RWPE2 (cell line): Measurements from ENCODE around the gene GTPBP3.
A peak's percentile ranks its signal among the peaks of the same experiment; 100 is the strongest.

Experiments
- ATAC-seq: fragments of 200-7000 bp; cut with Tn5 transposase; 3 replicates; pipeline ENCODE4 v1.9.1; 2021; ENCODE audit warnings: low read depth
- DNase-seq: peaks from one replicate; pipeline ENCODE4 v3.0.0-alpha.2; 2020; ENCODE audit warnings: low spot score
- H3K27ac ChIP-seq: fragments of 450-650 bp; 2 replicates; pipeline ENCODE4 v1.5.1; 2017; ENCODE audit warnings: mild to moderate bottlenecking; ENCODE audit not compliant: poor library complexity, severe bottlenecking
- H3K27me3 ChIP-seq: fragments of 250-450 bp; sonication (Bioruptor Pico); 2 replicates; pipeline ENCODE4 v1.5.1; 2021; ENCODE audit warnings: mild to moderate bottlenecking, moderate library complexity; ENCODE audit not compliant: insufficient read depth, poor library complexity, severe bottlenecking
- H3K36me3 ChIP-seq: fragments of 250-450 bp; sonication (Bioruptor Pico); 2 replicates; pipeline ENCODE4 v1.5.1; 2020; ENCODE audit warnings: low read depth, mild to moderate bottlenecking, moderate library complexity
- H3K4me1 ChIP-seq: fragments of 250-450 bp; sonication (Bioruptor Pico); 2 replicates; pipeline ENCODE4 v1.5.1; 2021; ENCODE audit warnings: mild to moderate bottlenecking, moderate library complexity; ENCODE audit not compliant: insufficient read depth, poor library complexity, severe bottlenecking
- H3K4me3 ChIP-seq: fragments of 250-450 bp; sonication (Bioruptor Pico); 2 replicates; pipeline ENCODE4 v1.5.1; 2021; ENCODE audit warnings: mild to moderate bottlenecking, moderate library complexity; ENCODE audit not compliant: severe bottlenecking
- H3K9me3 ChIP-seq: fragments of 250-450 bp; sonication (Bioruptor Pico); 2 replicates; pipeline ENCODE4 v1.5.1; 2021; ENCODE audit warnings: mild to moderate bottlenecking, moderate library complexity; ENCODE audit not compliant: severe bottlenecking
- CTCF ChIP-seq: fragments of 450-650 bp; IDR thresholded peaks from one replicate; pipeline ENCODE4 v1.5.1; 2017; ENCODE audit warnings: mild to moderate bottlenecking, moderate library complexity; ENCODE audit not compliant: poor library complexity, severe bottlenecking

Gene GTPBP3

GRCh38 chr19:17324357-17325114 is 12.8 kb upstream of the GTPBP3 start:
- H3K4me1 ChIP-seq = peaks cover 13% of the 10 kb centered on the region
- no peaks in the 10 kb centered on the region for H3K27me3 ChIP-seq
- ATAC-seq (no peak), DNase-seq (no peak)
- TF ChIP-seq CTCF = no peak
- no peaks in the 10 kb centered on the region for H3K9me3 ChIP-seq
- H3K4me3 ChIP-seq = no peak overlapping the region
- H3K27ac ChIP-seq = no peak overlapping the region
- peaks cover 19% of the 10 kb centered on the region for H3K36me3 ChIP-seq

GRCh38 chr19:17325133-17325532 is 12.2 kb upstream of the GTPBP3 start:
- Histone ChIP-seq H3K4me3 (no peak overlapping the region), H3K27ac (peak overlapping the region; percentile 52), H3K4me1 (peaks cover 13% of the 10 kb centered on the region), H3K36me3 (peaks cover 15% of the 10 kb centered on the region), H3K9me3 (no peaks in the 10 kb centered on the region), H3K27me3 (no peaks in the 10 kb centered on the region)
- no peak for ATAC-seq
- TF ChIP-seq CTCF = no peak
- no peak for DNase-seq

GRCh38 chr19:17325881-17326594 is 11.3 kb upstream of the GTPBP3 start:
- ATAC-seq (peak; percentile 40), DNase-seq (no peak)
- Histone ChIP-seq H3K4me1 (peaks cover 13% of the 10 kb centered on the region), H3K36me3 (peaks cover 9% of the 10 kb centered on the region; the same call in 1 of the 2 replicates), H3K9me3 (no peaks in the 10 kb centered on the region), H3K27ac (peak overlapping the region; percentile 52), H3K27me3 (no peaks in the 10 kb centered on the region), H3K4me3 (no peak overlapping the region)
- no peak for TF ChIP-seq CTCF

DNA sequence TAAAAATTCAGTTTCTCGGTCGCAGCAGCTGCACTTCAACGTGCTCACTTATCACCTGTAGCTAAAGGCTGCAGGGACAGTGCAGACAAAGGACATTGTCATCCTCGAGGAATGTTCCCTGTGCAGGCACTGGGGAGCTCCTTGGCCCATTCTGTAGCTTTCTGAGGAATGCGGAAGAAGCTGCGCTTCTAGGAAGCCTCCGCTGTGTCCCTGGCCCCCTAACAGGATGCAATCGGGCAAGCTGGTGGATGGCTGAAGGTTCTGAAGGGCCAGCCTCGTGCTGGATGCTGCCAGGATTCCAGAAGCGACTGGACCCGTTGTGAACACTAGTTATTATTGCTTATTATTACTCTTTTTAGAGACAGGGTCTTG is 10.8 kb upstream of the GTPBP3 start:
- H3K27me3 ChIP-seq = no peaks in the 10 kb centered on the region
- 0 out of 2 replicates have a peak, but pooled peaks cover 5% of the 10 kb centered on the region for H3K36me3 ChIP-seq
- H3K9me3 ChIP-seq = no peaks in the 10 kb centered on the region
- peaks cover 13% of the 10 kb centered on the region for H3K4me1 ChIP-seq
- H3K4me3 ChIP-seq = no peak overlapping the region
- no peak for TF ChIP-seq CTCF
- ATAC-seq (peak; percentile 53), DNase-seq (no peak)
- H3K27ac ChIP-seq = peak overlapping the region; percentile 52
